22Rv1 (cell line): Measurements from ENCODE around the gene IQSEC1.

Experiments used
- H3K27ac ChIP-seq: fragments of 450-650 bp; 2 replicates; pipeline ENCODE4 v1.5.1; 2017
- ZFX ChIP-seq: fragments of 450-650 bp; IDR thresholded peaks from 2 replicates; pipeline ENCODE4 v1.6.1; 2017; ENCODE audit warnings: antibody characterized with exemption, borderline replicate concordance
- TF ChIP-seq, protein P1 (sequence below): fragments of 450-650 bp; IDR thresholded peaks from 2 replicates; pipeline ENCODE4 v1.5.1; 2017; ENCODE audit warnings: mild to moderate bottlenecking

IQSEC1 gene

DNA sequence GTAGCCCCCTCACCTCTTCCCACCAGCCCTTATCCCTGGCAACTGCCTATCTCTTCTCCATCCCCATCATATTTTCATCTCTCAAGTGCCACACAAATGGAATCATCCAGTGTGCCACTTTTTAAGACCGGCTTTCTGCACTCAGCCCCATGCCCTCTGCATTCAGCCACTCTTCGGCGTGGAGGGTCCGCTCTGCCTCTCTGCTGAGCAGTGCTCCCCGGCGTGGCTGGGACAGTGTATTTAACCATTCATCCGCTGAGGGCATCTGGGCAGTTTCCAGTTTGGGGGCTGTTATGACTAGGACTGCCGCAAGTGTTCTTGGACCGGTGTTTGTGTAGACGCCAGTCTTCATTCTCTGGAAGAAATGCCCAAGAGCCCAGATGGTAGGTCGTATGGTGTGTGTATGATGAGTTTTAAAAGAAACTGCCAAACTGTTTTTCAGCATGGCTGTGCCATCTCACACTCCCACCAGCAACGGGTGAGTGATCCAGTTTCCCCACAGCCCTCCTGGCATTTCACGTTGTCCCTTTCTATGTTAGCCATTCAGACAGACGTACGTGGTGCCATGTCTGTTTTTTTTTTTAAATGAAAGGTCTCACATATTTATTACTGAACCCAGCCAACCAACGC, 20.9 kb downstream of the IQSEC1 start:
- no peak overlapping the region for H3K27ac ChIP-seq
- TF ChIP-seq, protein P1, sequence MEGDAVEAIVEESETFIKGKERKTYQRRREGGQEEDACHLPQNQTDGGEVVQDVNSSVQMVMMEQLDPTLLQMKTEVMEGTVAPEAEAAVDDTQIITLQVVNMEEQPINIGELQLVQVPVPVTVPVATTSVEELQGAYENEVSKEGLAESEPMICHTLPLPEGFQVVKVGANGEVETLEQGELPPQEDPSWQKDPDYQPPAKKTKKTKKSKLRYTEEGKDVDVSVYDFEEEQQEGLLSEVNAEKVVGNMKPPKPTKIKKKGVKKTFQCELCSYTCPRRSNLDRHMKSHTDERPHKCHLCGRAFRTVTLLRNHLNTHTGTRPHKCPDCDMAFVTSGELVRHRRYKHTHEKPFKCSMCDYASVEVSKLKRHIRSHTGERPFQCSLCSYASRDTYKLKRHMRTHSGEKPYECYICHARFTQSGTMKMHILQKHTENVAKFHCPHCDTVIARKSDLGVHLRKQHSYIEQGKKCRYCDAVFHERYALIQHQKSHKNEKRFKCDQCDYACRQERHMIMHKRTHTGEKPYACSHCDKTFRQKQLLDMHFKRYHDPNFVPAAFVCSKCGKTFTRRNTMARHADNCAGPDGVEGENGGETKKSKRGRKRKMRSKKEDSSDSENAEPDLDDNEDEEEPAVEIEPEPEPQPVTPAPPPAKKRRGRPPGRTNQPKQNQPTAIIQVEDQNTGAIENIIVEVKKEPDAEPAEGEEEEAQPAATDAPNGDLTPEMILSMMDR: no peak
- no peak for TF ChIP-seq ZFX

DNA sequence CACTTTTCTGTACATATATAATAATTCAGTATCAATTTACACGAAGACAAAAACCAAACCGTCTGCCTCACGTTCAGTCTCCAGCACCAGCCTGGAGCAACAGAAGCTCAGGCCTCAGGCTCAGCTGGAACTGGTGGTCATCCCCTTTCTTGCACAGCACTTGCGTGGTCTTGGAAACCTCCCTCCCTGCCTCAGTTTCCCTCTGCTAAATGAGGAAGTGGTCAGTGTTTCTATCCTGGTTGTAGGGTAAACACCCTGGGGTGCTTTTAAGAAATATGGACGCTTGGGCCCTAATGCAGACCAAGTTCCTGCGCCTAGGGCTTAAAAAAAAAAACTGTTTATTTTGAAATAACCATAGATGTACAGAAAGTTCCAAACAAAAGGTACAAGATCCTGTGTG, 21.6 kb downstream of the IQSEC1 start:
- no peak overlapping the region for H3K27ac ChIP-seq
- TF ChIP-seq, protein P1: no peak
- no peak for TF ChIP-seq ZFX

DNA sequence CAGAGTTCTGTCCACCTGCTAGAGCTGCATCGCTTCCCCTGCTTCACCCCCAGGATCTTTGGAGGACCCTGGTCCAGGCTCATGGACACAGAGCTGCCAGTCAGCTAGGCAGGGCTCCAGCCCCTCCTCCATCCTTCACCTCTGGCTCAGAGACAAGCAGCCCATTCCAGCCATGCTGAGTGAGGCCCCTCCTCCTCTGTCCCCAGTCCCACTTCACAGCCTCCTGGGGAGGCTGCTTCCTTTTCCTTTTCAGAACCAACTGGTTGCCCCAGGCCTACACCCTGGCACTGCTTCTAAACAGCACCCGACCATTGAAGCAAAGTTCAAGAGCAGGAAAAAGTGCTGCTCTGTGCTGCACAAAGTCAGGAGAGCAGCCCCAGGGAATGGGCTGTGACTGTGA, 22.2 kb downstream of the IQSEC1 start:
- TF ChIP-seq, protein P1: no peak
- TF ChIP-seq ZFX: no peak
- H3K27ac ChIP-seq: no peak overlapping the region

DNA sequence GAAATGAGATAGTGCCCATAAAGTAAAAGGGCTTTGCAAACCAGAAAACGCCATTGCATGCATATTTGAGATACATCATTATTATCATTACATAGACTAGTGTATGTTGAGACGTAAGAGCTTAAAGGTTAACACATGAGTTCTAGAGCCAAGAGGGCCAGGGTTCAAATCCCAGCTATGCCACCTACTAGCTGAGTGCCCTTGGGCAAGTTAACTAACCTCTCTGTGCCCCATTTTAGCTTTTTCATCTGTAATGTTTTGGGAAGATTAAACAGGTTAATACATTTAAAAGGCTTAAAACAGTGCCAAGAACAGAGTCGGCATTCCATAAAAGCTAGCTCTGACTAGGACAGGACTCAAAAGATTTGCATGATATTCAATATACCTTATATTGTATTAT, 22.8 kb downstream of the IQSEC1 start:
- no peak for TF ChIP-seq ZFX
- TF ChIP-seq, protein P1: no peak
- H3K27ac ChIP-seq: no peak overlapping the region

DNA sequence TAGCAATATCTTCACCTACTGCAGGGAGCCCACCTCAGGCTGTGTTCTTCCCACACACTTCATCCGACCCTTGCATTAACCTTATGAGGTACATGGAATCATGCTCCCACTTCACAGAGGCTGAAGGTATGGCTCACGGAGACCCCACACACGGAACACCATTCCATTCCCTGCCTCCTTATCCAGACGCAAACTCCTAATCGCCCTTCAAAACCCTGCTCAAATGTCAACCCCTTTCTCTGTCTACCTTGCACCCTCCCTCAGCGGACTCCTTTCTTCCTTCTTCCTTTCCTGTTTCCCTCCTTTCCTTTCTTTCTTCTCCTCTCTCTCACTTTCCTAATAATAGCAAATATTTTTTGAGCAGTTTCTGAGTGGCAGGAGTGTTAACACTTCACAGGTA, 23.8 kb downstream of the IQSEC1 start:
- no peak overlapping the region for H3K27ac ChIP-seq
- TF ChIP-seq, protein P1: no peak
- TF ChIP-seq ZFX: no peak

DNA sequence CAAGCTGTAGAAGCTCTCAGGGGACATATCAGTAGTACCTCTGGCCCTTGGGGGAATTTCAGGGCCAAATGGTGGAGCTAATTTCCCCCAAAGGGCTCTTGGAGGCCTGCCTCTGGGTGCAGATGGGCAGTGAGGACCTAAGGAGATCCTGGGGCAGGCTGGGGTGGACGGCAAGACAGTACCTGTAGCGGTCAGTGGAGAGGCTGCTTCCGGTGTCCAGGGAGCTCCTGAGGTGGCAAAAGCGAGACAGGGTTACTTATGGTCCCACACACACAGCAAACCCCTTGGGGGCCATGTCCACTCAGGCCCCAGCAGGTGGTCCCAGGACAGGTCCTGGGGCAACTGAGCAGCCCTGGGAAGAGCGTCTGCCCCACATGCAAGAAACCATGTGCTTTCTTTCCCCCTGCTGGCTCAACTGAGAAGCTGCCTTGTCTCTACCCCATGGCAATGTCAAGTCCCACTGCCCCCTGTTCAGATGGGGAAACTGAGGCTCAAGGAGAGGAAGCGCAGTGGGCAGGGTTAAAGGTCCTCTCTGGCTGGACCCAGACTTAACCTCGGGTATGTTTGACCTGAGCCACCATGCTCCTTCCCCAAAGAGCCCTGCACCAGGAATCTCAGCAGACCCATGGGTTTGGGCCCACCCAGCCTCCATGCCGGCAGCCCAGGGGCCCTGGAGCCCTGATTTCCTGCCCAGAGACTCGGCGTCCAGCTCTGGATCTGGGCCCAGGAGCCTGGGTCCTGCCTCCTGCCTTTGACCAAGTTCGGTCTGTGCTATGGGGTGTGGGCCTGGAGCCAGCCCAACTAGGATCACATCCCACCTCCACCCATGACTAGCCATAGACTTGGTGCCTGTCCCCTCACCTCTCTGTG, 25.7 kb downstream of the IQSEC1 start:
- TF ChIP-seq ZFX: no peak
- TF ChIP-seq, protein P1: no peak
- H3K27ac ChIP-seq: no peak overlapping the region
